ENCODE results near the gene NHEJ1. TPM values are rescaled to one million over a fixed set of nuclear protein-coding genes. Genes with fewer than 3 reads are reported as not detected.
A peak's percentile ranks its signal among the peaks of the same experiment; 100 is the strongest.

Gene NHEJ1
- total RNA-seq, 4 donors from 2014 or later, result 50.5 to 90.2 (median 65.3) TPM

GRCh38 chr2:219057709-219058540, 102.7 kb downstream of the NHEJ1 start:
- in situ Hi-C loops (cut with MboI; ENCODE audit: low pct_ligation_motif_present in 1 of 4, low pct_unique_long_range_greater_than_20kb in 1 of 4, low sequenced_read_pairs in 3 of 4), result loop anchor here in 1 of 4 donors (10.0 kb wide), 2 partner anchors 67 to 237 kb away; no protein-coding TSS in a partner anchor
- H3K36me3 ChIP-seq, result peaks cover 0 to 7% (median 0%) of the 10 kb centered on the region in 4 donors
- peaks cover 74% of the 10 kb centered on the region for H3K27me3 ChIP-seq
- peak; percentile 86 for DNase-seq
- H3K9me3 ChIP-seq, result no peaks in the 10 kb centered on the region
- TF ChIP-seq EP300 (IDR thresholded peaks at IDR 0.05; ENCODE audit: low read depth), result no peak
- peak in 1 of 3 donors; percentile 18 for TF ChIP-seq POLR2AphosphoS5 (IDR thresholded peaks at IDR 0.05)
- TF ChIP-seq POLR2A (IDR thresholded peaks at IDR 0.05), result no peak
- TF ChIP-seq CTCF (IDR thresholded peaks at IDR 0.05), result peak; percentile 89 to 96 (median 93)
- intact Hi-C loops (cut with DNase I; ENCODE audit: low total_unique reads), result loop anchor here (5.0 kb wide), 2 partner anchors 99 to 244 kb away; no protein-coding TSS in a partner anchor
- H3K4me1 ChIP-seq, result peaks cover 13 to 42% (median 37%) of the 10 kb centered on the region in 4 donors
- 4% methylated on average over 50 of the region's 52 CpGs; no CpG with 5 or more reads in 1 of the 2 donors for WGBS, 2 donors (ENCODE audit: low coverage in 1 of 2)
- H3K4me3 ChIP-seq, result peak overlapping the region; percentile 12 to 68 (median 55)
- peak overlapping the region; percentile 62 to 90 (median 86) for H3K27ac ChIP-seq

- in situ Hi-C loops (cut with MboI; ENCODE audit: low pct_ligation_motif_present in 1 of 4, low pct_unique_long_range_greater_than_20kb in 1 of 4, low sequenced_read_pairs in 3 of 4), result loop anchor here in 1 of 4 donors (10.0 kb wide), 2 partner anchors 68 to 238 kb away; no protein-coding TSS in a partner anchor
- intact Hi-C loops (cut with DNase I; ENCODE audit: low total_unique reads), result loop anchor here (5.0 kb wide), 2 partner anchors 100 to 245 kb away; no protein-coding TSS in a partner anchor
- peaks cover 13 to 42% (median 37%) of the 10 kb centered on the region in 4 donors for H3K4me1 ChIP-seq
- H3K27me3 ChIP-seq, result peaks cover 66% of the 10 kb centered on the region
- H3K27ac ChIP-seq, result no peak overlapping the region
- 39% methylated on average over 33 of the region's 40 CpGs; no CpG with 5 or more reads in 1 of the 2 donors for WGBS, 2 donors (ENCODE audit: low coverage in 1 of 2)
- no peaks in the 10 kb centered on the region for H3K9me3 ChIP-seq
- DNase-seq, result no peak
- no peak for TF ChIP-seq CTCF (IDR thresholded peaks at IDR 0.05)
- TF ChIP-seq POLR2AphosphoS5 (IDR thresholded peaks at IDR 0.05), result no peak
- TF ChIP-seq EP300 (IDR thresholded peaks at IDR 0.05; ENCODE audit: low read depth), result no peak
- no peak for TF ChIP-seq POLR2A (IDR thresholded peaks at IDR 0.05)
- peak overlapping the region in 2 of 4 donors; percentile 56 to 68 for H3K4me3 ChIP-seq
- H3K36me3 ChIP-seq, result peaks cover 0 to 7% (median 0%) of the 10 kb centered on the region in 4 donors
These were observed 103.5 kb downstream of the NHEJ1 start for GRCh38 chr2:219056896-219057708.

DNA sequence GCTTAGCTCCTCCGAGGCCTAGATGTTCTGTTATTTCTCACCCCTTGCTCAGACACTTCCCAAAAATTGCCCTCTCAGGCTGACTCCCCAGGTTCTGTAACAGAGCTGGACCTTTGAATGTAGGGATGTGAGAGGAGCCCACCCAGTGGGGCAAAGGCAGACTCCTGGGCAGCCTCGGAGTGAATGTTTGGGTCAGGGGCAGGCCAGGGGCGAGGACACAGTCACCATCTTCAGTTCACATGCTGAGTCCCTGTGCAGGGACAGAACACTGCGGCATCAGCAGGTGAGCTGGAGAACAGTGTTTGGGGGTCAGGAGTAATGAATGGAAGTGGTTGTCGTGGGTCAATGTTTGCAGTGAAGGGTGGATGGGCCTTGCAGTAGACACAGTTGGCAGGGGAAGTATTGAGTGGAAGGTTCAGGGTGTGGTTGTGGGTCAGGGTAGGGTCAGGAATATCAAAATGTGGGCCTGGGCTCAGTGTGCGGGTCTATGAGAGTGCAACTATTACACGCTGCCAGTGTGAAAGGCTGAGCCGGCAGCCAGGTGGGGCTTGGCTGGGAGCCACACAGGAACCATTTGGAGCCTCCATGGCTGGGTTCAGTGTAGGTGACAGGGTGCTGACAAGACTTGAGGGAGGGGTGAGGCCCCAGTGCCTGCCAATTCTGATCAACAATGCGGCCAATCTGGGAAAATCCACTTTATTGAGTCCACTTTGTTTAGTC, 104.3 kb downstream of the NHEJ1 start:
- no peaks in the 10 kb centered on the region for H3K9me3 ChIP-seq
- H3K27ac ChIP-seq, result no peak overlapping the region
- peaks cover 58% of the 10 kb centered on the region for H3K27me3 ChIP-seq
- 45 to 60% methylated on average over 7 to 9 of the region's 9 CpGs for WGBS, 2 donors (ENCODE audit: low coverage in 1 of 2)
- TF ChIP-seq POLR2AphosphoS5 (IDR thresholded peaks at IDR 0.05) (no peak), CTCF (IDR thresholded peaks at IDR 0.05) (no peak), EP300 (IDR thresholded peaks at IDR 0.05; ENCODE audit: low read depth) (no peak), POLR2A (IDR thresholded peaks at IDR 0.05) (no peak)
- DNase-seq, result no peak
- no peak overlapping the region for H3K4me3 ChIP-seq
- intact Hi-C loops (cut with DNase I; ENCODE audit: low total_unique reads), result loop anchor here (5.0 kb wide), 2 partner anchors 101 to 246 kb away; no protein-coding TSS in a partner anchor
- peaks cover 0 to 7% (median 0%) of the 10 kb centered on the region in 4 donors for H3K36me3 ChIP-seq
- in situ Hi-C loops (cut with MboI; ENCODE audit: low pct_ligation_motif_present in 1 of 4, low pct_unique_long_range_greater_than_20kb in 1 of 4, low sequenced_read_pairs in 3 of 4), result loop anchor here in 1 of 4 donors (10.0 kb wide), 2 partner anchors 68 to 238 kb away; no protein-coding TSS in a partner anchor
- H3K4me1 ChIP-seq, result peaks cover 13 to 40% (median 35%) of the 10 kb centered on the region in 4 donors

Data from transverse colon (tissue), 4 donors.